DOHH2 (cell line): ENCODE results near the gene MCFD2.
A peak's percentile ranks its signal among the peaks of the same experiment; 100 is the strongest.

ENCODE experiments used
- H3F3A ChIP-seq: fragments of 200-600 bp; sonication (generic), shearing (Covaris generic); 2 replicates; pipeline ENCODE4 v1.6.0; 2016; ENCODE audit warnings: antibody characterized with exemption, mild to moderate bottlenecking; ENCODE audit not compliant: control insufficient read depth, insufficient read depth
- H3K27ac ChIP-seq: fragments of 200-600 bp; sonication (generic); 2 replicates; pipeline ENCODE4 v1.5.1; 2014; ENCODE audit warnings: low read depth, mild to moderate bottlenecking, low read length, moderate library complexity
- H3K27me3 ChIP-seq: fragments of 200-600 bp; sonication (generic); 2 replicates; pipeline ENCODE4 v1.6.1; 2014; ENCODE audit warnings: mild to moderate bottlenecking, low read length, mixed read lengths; ENCODE audit not compliant: control insufficient read depth
- H3K36me3 ChIP-seq: fragments of 200-600 bp; sonication (generic); 2 replicates; pipeline ENCODE4 v1.6.1; 2014; ENCODE audit warnings: mild to moderate bottlenecking, low read length, moderate library complexity, mixed read lengths; ENCODE audit not compliant: control insufficient read depth
- H3K4me1 ChIP-seq: fragments of 200-600 bp; sonication (generic); 2 replicates; pipeline ENCODE4 v1.6.1; 2014; ENCODE audit warnings: mild to moderate bottlenecking, low read length, mixed read lengths; ENCODE audit not compliant: control insufficient read depth
- H3K4me2 ChIP-seq: fragments of 200-600 bp; sonication (generic); 2 replicates; pipeline ENCODE4 v1.6.0; 2014; ENCODE audit warnings: mild to moderate bottlenecking, low read length, moderate library complexity
- H3K4me3 ChIP-seq: fragments of 200-600 bp; sonication (generic); 2 replicates; pipeline ENCODE4 v1.5.1; 2014; ENCODE audit warnings: mild to moderate bottlenecking, low read length, mixed read lengths
- H3K79me2 ChIP-seq: fragments of 200-600 bp; sonication (generic); 2 replicates; pipeline ENCODE4 v1.6.1; 2014; ENCODE audit warnings: mild to moderate bottlenecking, low read length, mixed read lengths; ENCODE audit not compliant: control insufficient read depth
- H3K9me2 ChIP-seq: fragments of 200-600 bp; sonication (generic); replicated peaks from 2 replicates; pipeline ENCODE4 v1.6.1; 2014; ENCODE audit warnings: mild to moderate bottlenecking, low read length, mixed read lengths; ENCODE audit not compliant: control insufficient read depth
- H3K9me3 ChIP-seq: fragments of 200-600 bp; sonication (generic); 2 replicates; pipeline ENCODE4 v1.6.1; 2014; ENCODE audit warnings: antibody characterized with exemption, low read length, mixed read lengths; ENCODE audit not compliant: control insufficient read depth, insufficient read depth
- H4K20me1 ChIP-seq: fragments of 200-600 bp; sonication (generic); 2 replicates; pipeline ENCODE4 v1.6.0; 2014; ENCODE audit warnings: low read depth, mild to moderate bottlenecking, antibody characterized with exemption, low read length, moderate library complexity; ENCODE audit not compliant: control insufficient read depth, insufficient read depth
- EZH2phosphoT487 ChIP-seq: fragments of 200-600 bp; sonication (generic); IDR thresholded peaks from 2 replicates; pipeline ENCODE4 v1.6.1; 2017; ENCODE audit warnings: borderline replicate concordance, mild to moderate bottlenecking, antibody characterized with exemption, low read length, moderate library complexity, mixed read lengths
- TF ChIP-seq, protein P1 (sequence below): fragments of 200-600 bp; sonication (generic); IDR thresholded peaks from one replicate; pipeline ENCODE4 v1.5.1; 2014; ENCODE audit warnings: antibody characterized with exemption, mild to moderate bottlenecking, low read depth, low read length; ENCODE audit not compliant: poor library complexity, severe bottlenecking

MCFD2 gene

DNA sequence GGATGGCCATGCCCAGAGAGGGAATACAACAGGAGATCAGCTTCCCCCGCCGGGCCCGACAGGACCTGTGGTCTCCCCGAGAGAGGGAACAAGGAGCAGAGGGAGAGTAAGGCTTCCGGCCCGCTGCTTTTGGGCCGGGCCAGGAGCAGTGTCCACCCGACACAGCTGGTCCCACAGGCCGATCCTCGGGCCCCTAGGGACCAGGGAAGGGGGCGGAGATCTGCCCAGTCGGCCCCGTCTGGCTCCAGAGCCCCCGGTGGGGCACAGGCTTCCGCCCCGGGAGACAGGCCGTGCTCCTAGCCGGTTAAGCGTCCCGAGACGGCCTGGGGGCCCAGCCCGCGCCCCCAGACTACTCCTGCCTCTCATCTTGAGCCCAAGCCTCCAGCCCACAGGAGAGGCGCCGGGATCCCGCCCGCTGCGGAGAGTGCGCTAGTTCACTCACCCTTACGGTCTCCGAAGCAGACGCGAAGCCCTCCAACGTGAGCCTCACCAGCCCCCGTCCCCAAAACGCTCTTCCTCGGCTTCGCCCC is at the start of gene MCFD2:
Gene MCFD2, minus strand, starts transcription at position 526 of the 530 bp plus-strand sequence. CDS start 6,635 bp downstream, outside the sequence.
- Histone ChIP-seq H3K27me3 (no peaks in the 10 kb centered on the region), H3K9me3 (no peaks in the 10 kb centered on the region), H3K4me3 (peak within 1 kb of the TSS; percentile 93), H3K4me1 (peaks cover 43% of the 10 kb centered on the region), H3K4me2 (peak within 1 kb of the TSS; percentile 81), H4K20me1 (peaks cover 20% of the 10 kb centered on the region; the same call in 1 of the 2 replicates), H3K9me2 (no peaks in the 10 kb centered on the region), H3F3A (peaks cover 4% of the 10 kb centered on the region), H3K79me2 (peaks cover 82% of the 10 kb centered on the region), H3K27ac (peak within 1 kb of the TSS; percentile 72), H3K36me3 (peaks cover 30% of the 10 kb centered on the region)
- no peak for TF ChIP-seq EZH2phosphoT487
- TF ChIP-seq, protein P1, sequence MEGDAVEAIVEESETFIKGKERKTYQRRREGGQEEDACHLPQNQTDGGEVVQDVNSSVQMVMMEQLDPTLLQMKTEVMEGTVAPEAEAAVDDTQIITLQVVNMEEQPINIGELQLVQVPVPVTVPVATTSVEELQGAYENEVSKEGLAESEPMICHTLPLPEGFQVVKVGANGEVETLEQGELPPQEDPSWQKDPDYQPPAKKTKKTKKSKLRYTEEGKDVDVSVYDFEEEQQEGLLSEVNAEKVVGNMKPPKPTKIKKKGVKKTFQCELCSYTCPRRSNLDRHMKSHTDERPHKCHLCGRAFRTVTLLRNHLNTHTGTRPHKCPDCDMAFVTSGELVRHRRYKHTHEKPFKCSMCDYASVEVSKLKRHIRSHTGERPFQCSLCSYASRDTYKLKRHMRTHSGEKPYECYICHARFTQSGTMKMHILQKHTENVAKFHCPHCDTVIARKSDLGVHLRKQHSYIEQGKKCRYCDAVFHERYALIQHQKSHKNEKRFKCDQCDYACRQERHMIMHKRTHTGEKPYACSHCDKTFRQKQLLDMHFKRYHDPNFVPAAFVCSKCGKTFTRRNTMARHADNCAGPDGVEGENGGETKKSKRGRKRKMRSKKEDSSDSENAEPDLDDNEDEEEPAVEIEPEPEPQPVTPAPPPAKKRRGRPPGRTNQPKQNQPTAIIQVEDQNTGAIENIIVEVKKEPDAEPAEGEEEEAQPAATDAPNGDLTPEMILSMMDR, result no peak

GRCh38 chr2:46964835-46965560 is 49.4 kb upstream of the MCFD2 start:
- Histone ChIP-seq H3K4me3 (no peak overlapping the region), H3K36me3 (peaks cover 15% of the 10 kb centered on the region), H3K27ac (no peak overlapping the region), H3K4me2 (no peak overlapping the region), H3K9me3 (no peaks in the 10 kb centered on the region), H3K27me3 (no peaks in the 10 kb centered on the region), H3K4me1 (no peaks in the 10 kb centered on the region), H4K20me1 (no peaks in the 10 kb centered on the region), H3F3A (no peaks in the 10 kb centered on the region), H3K9me2 (no peaks in the 10 kb centered on the region), H3K79me2 (peaks cover 3% of the 10 kb centered on the region; the same call in 1 of the 2 replicates)
- TF ChIP-seq, protein P1, result no peak
- no peak for TF ChIP-seq EZH2phosphoT487

DNA sequence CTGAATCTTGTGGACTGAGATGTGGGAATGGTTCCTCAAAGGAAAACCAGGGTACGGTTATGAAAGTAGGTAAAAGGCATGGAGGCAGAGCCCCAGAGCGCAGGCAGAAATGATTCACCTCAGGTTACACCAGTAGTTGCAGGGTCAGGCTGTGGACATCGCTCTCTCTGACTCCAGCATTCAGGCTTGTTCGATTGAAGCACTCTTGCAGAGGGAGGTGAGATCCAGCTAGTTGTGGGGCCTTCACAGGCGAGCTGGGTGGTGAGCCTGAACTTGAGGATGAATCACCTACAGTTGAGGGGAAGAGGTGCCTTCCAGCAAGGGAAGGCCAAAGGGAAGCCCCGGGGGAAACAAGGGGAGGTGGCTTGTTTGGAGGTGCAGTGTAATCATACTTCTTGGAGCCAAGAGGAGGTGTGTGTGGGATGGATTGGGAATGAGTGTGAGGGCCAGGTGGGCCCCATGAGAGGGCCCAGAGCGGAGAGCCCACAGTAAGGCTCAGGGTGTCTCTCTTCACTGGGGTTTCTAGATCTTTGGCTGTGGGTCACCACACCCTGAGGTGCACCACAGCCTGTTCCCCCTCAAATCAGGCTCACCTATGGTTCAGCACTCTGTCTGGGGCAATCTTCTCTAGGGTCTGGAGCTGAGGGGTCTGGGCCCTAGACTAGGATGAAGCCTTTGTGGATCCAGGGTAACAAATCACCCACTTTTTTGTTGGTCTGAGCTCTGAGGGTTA is 48.5 kb upstream of the MCFD2 start:
- no peaks in the 10 kb centered on the region for H3K9me2 ChIP-seq
- H3K27me3 ChIP-seq, result no peaks in the 10 kb centered on the region
- H3K4me3 ChIP-seq, result no peak overlapping the region
- H3K4me1 ChIP-seq, result no peaks in the 10 kb centered on the region
- TF ChIP-seq EZH2phosphoT487, result no peak
- TF ChIP-seq, protein P1, result no peak
- H3K36me3 ChIP-seq, result peaks cover 21% of the 10 kb centered on the region
- H3K9me3 ChIP-seq, result no peaks in the 10 kb centered on the region
- H4K20me1 ChIP-seq, result no peaks in the 10 kb centered on the region
- H3K27ac ChIP-seq, result no peak overlapping the region
- H3F3A ChIP-seq, result no peaks in the 10 kb centered on the region
- H3K79me2 ChIP-seq, result no peaks in the 10 kb centered on the region; the same call in 1 of the 2 replicates
- no peak overlapping the region for H3K4me2 ChIP-seq
